Measurements from ENCODE around the gene MST1R. TPM values are rescaled to one million over a fixed set of nuclear protein-coding genes. Genes with fewer than 3 reads are reported as not detected.

MST1R gene
- total and polyA plus RNA-seq, 9 of the 15 experiments (the other 6 are each of a cell fraction or from before 2014, with no cell fraction given), result 1.3 to 10.0 (median 3.8) TPM

- TF ChIP-seq HMGN3 (IDR thresholded peaks at IDR 0.05; ENCODE audit: borderline replicate concordance, extremely low read depth, insufficient read length, low read depth, low read length), result peak; percentile 69
- TF ChIP-seq SP1 (CRISPR knock-in tag; IDR thresholded peaks at IDR 0.05), result peak; percentile 91
- no peak for TF ChIP-seq ZFP1 (CRISPR knock-in tag; IDR thresholded peaks at IDR 0.05)
- TF ChIP-seq REST (IDR thresholded peaks at IDR 0.05; ENCODE audit: borderline replicate concordance), result peak; percentile 67
- no peak for TF ChIP-seq REST (CRISPR knock-in tag; IDR thresholded peaks at IDR 0.05; ENCODE audit: low read depth)
- peak; percentile 39 for TF ChIP-seq GABPA (tag; conservative IDR thresholded peaks at IDR 0.05; ENCODE audit: low read depth)
- peak; percentile 90 for TF ChIP-seq TFAP4 (CRISPR knock-in tag; IDR thresholded peaks at IDR 0.05; ENCODE audit: borderline replicate concordance)
- peak; percentile 73 to 76 for TF ChIP-seq NRF1 (conservative IDR thresholded peaks at IDR 0.05 in 1 of 2, IDR thresholded peaks at IDR 0.05 in 1 of 2)
- no peak for TF ChIP-seq FOXA3 (CRISPR knock-in tag; conservative IDR thresholded peaks at IDR 0.05 in 1 of 2, IDR thresholded peaks at IDR 0.05 in 1 of 2)
- peak; percentile 63 for TF ChIP-seq TBP (optimal IDR thresholded peaks at IDR 0.05; ENCODE audit: low read depth, low read length)
- TF ChIP-seq CBFB (CRISPR knock-in tag; IDR thresholded peaks at IDR 0.05), result no peak
- peak; percentile 67 for TF ChIP-seq L3MBTL2 (IDR thresholded peaks at IDR 0.05)
- peak; percentile 98 for TF ChIP-seq ZFX (CRISPR knock-in tag; IDR thresholded peaks at IDR 0.05)
- TF ChIP-seq BRD4 (IDR thresholded peaks at IDR 0.05), result no peak
- TF ChIP-seq MYC (IDR thresholded peaks at IDR 0.05; ENCODE audit: low read depth, low read length), result peak; percentile 87
- TF ChIP-seq MYC (CRISPR knock-in tag; IDR thresholded peaks at IDR 0.05; ENCODE audit: borderline replicate concordance, low read depth), result peak; percentile 53; the same call in 1 of the 2 replicates
- TF ChIP-seq FOXK2 (conservative IDR thresholded peaks at IDR 0.05 in 1 of 2, IDR thresholded peaks at IDR 0.05 in 1 of 2; ENCODE audit: low read depth in 2 of 2), result no peak
These were observed 25.9 kb upstream of the MST1R start, which contains the start of gene MON1A (continued) for GRCh38 chr3:49929291-49930167.
